Brain pericyte (primary cell): Measurements from ENCODE around the gene ALMS1.
"Not testable (repeated sequence)": the region's sequence is repeated elsewhere in the genome, so short reads cannot be mapped to it uniquely, and the experiment has no call there.

Experiments used
- DNase-seq: peaks from one replicate; pipeline ENCODE4 v3.0.0-alpha.2; 2012; ENCODE audit warnings: low read depth, low spot score

Gene ALMS1

GRCh38 chr2:73402386-73403103 is 16.9 kb downstream of the ALMS1 start:
- DNase-seq, result no peak

- no peak for DNase-seq
Observed at GRCh38 chr2:73403237-73403636, 17.6 kb downstream of the ALMS1 start.

GRCh38 chr2:73404409-73404808 is 18.8 kb downstream of the ALMS1 start:
- DNase-seq, result no peak

GRCh38 chr2:73406996-73407395 is 21.4 kb downstream of the ALMS1 start:
- no peak for DNase-seq

GRCh38 chr2:73408198-73408597 is 22.6 kb downstream of the ALMS1 start:
- no peak for DNase-seq

- DNase-seq, result no peak
Observed at GRCh38 chr2:73414696-73415095, 29.1 kb downstream of the ALMS1 start.

- DNase-seq, result no peak
Observed at GRCh38 chr2:73415906-73416305, 30.3 kb downstream of the ALMS1 start.

- DNase-seq, result no peak
Observed at GRCh38 chr2:73418343-73418742, 32.7 kb downstream of the ALMS1 start.

- DNase-seq, result no peak
Observed at GRCh38 chr2:73423913-73424312, 38.3 kb downstream of the ALMS1 start.

- no peak for DNase-seq
Observed at GRCh38 chr2:73426176-73426575, 40.5 kb downstream of the ALMS1 start.

- no peak for DNase-seq
Observed at GRCh38 chr2:73436019-73436418, 50.4 kb downstream of the ALMS1 start.

- DNase-seq, result no peak
Observed at GRCh38 chr2:73444202-73444601, 58.6 kb downstream of the ALMS1 start.

- DNase-seq, result no peak
Observed at GRCh38 chr2:73448856-73449255, 63.2 kb downstream of the ALMS1 start.

GRCh38 chr2:73449404-73449803 is 63.8 kb downstream of the ALMS1 start:
- no peak for DNase-seq

GRCh38 chr2:73451263-73451972 is 65.8 kb downstream of the ALMS1 start:
- no peak for DNase-seq

GRCh38 chr2:73457982-73458381 is 72.3 kb downstream of the ALMS1 start:
- no peak for DNase-seq

- DNase-seq, result not testable (repeated sequence)
Observed at GRCh38 chr2:73462388-73462787, 76.8 kb downstream of the ALMS1 start.

- DNase-seq, result no peak
Observed at GRCh38 chr2:73468376-73468775, 82.7 kb downstream of the ALMS1 start.

- DNase-seq, result not testable (repeated sequence)
Observed at GRCh38 chr2:73483874-73484273, 98.2 kb downstream of the ALMS1 start.

GRCh38 chr2:73487112-73487657 is 101.5 kb downstream of the ALMS1 start:
- DNase-seq, result no peak

GRCh38 chr2:73488079-73488478 is 102.4 kb downstream of the ALMS1 start:
- DNase-seq, result no peak

- no peak for DNase-seq
Observed at GRCh38 chr2:73489053-73489452, 103.4 kb downstream of the ALMS1 start.

- no peak for DNase-seq
Observed at GRCh38 chr2:73494031-73494430, 108.4 kb downstream of the ALMS1 start.
